Stimulated activated CD4-positive, alpha-beta T cell treated with anti-CD3 and anti-CD28 coated beads, Interleukin-4, amount 100 ng/mL, for 4 hours (primary cell): ENCODE data around the gene SLC5A10.
"Not testable (repeated sequence)": the region's sequence is repeated elsewhere in the genome, so short reads cannot be mapped to it uniquely, and the experiment has no call there.

Experiments
- DNase-seq, 2 experiments: peaks; one replicate each; pipeline ENCODE4 v3.0.0-alpha.2; 2020

Gene SLC5A10

DNA sequence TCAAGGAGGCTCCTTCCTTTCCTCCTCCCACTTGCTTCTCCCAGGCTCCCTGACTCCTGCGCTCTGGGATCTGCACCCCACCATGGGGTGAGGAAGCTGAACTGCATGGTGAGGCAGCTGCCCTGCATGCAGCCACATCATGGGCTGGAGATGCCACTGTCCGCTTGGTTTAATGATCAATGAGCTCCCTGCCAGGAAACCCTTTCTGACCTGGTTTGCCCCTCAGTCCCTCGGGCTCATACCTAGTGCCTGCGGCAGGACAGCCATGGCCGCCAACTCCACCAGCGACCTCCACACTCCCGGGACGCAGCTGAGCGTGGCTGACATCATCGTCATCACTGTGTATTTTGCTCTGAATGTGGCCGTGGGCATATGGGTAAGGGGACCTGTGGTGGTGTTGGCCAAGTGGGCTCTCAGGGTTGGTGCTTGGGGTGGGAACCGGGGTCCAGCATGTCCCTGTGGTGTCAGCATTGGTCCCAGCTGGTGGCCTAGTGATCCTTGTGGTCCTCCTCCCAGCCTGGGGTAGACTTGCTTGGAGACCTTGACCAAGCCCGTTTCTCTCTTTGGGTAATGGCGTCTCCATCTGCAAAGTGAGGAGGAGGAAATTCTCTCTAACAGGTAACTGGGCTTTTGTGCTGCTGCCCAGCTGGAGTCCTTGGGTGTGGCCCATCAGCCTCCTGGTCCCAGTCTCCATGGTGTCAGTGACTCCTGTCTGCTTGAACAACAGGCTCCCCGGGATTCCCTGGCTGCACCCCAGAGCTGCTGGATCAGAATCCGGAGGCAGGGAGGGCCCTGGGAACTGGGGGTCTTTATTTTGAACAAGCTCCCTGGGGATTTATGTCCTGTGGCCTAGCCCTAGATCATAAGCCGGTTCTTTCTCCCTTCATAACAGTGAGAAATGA, at the start of gene SLC5A10:
Gene SLC5A10 (plus strand): TSS at position 225 of the 902 bp plus-strand sequence. CDS start 41 bp downstream, at position 266.
- no peak for DNase-seq

DNA sequence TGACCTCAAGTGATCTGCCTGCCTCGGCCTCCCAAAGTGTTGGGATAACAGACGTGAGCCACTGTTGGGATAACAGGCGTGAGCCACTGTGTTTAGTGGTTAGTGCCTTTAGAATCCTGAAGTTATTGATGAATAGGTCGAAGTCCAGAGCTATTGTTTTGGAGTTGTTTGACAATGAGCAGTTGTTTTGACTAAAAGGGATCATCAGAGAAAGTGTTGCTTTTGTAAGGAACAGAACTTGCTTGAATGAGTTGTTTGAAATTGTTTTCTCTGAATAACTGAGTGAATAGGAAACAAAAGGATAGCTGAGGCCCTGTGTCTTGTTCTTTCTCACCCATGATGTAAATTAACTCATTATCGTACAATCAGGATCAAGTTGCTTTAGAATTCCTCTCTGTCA, 47.5 kb upstream of the SLC5A10 start:
- DNase-seq: no peak

DNA sequence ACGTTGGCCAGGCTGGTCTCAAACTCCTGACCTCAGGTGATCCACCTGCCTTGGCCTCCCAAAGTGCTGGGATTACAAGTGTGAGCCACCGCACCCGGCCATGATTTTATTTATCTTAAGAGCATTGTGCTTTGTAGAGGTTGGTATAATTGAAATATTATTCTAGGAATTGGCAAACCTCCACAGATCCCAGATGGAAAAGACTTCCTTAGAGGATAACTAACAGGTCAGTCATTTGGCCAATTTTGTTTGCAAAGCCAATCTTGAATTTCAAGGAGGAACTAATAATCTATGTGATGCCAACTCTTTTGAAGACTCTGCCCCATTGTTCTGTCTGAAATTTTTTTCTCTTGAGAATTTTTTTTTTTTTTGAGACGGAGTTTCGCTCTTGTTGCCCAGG, 46.7 kb upstream of the SLC5A10 start:
- no peak for DNase-seq

DNA sequence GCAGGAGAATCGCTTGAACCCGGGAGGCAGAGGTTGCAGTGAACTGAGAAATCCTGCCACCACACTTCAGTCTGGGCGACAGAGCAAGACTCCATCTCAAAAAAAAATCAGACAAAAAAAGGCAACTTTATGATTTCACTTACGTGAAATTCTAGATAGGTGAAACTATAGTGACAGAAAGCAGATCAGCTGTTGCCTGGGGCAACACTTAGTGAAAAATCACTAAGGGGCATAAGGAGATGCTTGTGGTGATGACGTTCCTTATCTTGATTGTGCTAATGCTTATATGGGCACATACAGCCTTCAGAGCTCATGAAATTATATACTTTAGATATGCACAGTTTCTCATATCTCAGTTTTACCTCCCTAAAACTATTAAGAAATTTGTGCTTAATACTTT, 41.6 kb upstream of the SLC5A10 start:
- no peak for DNase-seq

DNA sequence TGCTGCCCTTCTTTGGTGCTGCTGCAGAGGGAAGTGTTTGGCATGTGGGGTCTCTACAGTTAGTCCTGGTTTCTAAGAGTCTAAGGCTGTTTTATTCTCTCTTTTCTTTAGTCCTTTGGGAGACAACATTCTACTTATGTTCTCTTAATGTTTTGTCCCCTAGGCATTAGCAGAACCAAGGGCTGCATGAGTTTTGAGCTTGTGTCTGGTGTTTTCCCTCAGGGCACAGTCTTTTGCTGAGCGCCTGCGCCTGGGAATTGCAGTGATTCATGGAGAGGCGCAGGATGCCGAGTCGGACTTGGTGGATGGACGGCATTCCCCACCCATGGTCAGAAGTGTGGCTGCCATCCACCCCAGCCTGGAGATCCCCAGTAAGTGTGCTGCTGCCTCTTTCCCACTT, 41.1 kb upstream of the SLC5A10 start:
- DNase-seq: no peak

DNA sequence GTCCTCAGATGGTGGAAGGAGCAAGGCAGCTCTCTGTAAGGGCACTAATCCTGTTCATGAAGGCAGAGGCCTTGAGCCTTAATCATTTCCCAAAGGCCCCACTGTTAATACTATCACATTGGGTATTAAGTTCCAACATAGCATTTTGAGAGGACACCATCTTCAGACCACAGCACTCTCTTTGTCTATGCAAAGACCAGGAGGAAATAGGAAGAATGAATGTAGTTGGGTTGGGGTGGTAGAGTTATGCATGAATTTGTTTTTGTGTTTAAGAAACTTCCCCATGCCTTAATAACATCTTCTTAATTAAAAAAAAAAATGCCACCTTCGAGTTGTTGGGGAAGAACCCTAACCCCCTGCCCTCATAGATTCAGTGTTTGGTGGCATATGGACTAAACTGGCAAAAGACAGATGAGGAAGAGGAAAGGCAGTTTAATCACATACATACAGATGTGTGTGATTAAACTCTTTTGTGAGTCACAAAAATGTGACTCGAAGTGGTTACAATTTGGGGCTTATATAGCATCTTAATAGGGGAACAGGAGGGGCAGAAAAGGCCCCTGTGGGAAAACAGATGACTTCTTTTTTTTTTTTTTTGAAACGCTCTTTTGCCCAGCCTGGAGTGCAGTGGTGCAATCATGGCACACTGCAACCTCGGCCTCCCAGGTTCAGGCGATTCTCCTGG, 35.0 kb upstream of the SLC5A10 start:
- DNase-seq: no peak

DNA sequence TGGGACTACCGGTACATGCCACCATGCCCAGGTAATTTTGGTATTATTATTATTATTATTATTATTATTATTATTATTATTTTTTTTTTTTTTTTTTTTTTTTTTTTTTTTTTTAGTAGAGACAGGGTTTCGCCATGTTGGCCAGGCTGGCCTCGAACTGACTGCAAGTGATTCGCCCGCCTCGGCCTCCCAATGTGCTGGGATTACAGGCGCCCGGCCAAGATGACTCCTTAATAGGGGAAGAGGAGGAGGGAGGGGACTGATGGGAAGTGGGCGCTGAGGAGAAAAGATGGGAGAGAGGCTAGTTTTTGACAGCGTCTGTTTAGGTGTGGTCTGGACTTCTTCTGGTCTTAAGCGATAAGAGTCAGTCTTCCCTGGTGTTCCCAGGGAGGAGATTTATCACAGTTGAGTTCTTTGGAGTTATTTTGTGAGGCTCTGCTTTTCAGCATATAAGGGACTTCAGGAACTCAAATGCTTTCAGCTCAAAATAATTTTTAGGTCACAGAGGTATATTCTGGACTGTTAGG, 34.4 kb upstream of the SLC5A10 start:
- DNase-seq: no peak

DNA sequence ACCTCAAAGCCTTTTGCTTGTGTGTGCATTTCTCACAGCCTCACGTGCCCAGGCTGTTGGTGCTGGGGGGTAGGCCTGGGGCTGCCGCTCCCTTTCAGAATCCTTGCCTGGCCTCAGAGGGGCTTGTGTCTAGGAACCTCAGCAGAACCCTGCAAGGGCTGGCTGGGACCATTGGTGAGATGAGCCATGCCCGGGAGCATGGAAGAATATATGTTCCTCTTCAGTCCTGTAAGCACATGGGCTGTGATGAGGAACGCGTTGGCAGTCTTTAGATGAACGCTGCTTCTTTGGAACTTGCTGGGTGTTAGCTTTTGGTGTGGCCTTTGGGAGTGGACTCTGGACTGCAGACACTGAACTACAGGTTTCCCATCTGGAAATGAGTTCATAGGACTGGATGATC, 32.0 kb upstream of the SLC5A10 start:
- no peak for DNase-seq

DNA sequence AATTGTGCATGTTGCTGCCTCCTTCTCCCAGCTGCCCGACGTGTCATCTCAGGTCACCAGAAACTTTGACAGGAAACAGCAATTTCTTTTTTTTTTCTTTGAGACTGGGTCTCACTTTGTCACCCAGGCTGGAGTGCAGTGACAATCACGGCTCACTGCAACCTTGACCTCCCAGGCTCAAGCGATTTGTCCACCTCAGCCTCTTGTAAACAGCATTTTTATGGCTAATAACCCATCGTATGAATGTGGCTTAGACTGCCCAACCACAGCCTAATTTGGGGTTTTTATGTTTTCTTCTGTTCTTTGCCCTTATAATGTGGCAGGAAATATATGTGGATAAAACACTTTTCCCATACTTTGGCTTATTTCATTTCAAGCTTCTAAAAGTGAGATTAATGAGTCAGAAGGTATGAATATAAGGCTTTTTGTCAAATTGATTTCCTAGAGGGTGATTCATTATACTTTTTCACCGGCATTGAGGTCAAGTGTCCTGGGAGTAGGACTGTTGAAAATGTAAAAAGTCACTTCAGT, 31.0 kb upstream of the SLC5A10 start:
- no peak for DNase-seq

DNA sequence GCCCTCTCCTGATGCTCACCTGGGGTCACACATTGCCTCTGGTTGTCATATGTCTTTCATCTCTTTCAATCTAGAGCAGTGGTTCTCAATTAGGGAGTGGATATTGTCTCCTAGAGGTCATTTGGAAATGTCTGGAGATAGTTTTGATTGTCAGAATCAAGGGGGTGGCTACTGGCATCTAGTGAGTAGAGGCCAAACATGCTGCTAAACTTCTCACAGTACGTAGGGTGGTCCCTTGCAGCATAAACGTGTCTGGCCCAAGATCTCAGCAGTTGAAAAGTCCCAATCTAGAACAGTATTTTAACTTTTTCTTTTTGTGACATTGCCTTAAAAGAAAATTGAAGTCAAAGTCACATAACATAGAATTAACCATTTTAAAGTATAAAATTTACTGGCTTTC, 30.5 kb upstream of the SLC5A10 start:
- no peak for DNase-seq

DNA sequence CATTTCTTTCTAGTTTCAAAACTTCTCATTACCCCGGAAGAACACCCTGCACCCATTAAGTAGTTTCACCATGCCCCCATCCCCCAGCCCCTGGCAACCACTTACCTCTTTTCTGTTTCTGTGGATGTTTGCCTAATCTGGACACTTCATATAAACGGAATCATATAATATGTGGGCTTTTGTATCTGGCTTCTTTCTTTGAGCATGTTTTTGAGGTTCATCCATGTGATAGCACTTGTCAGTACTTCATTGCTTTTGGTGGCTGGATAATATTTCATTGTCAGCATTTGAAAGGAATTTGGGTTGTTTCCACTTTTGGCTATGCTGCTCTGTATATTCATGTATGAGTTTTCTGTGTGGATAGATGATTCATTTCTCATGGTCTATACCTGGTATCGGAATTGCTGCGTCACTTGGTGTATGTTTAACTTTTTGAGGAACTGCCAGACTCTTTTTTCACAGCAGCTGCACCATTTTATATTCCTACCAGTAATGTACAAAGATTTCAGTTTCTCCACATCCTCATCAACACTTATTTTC, 30.0 kb upstream of the SLC5A10 start:
- DNase-seq: no peak

DNA sequence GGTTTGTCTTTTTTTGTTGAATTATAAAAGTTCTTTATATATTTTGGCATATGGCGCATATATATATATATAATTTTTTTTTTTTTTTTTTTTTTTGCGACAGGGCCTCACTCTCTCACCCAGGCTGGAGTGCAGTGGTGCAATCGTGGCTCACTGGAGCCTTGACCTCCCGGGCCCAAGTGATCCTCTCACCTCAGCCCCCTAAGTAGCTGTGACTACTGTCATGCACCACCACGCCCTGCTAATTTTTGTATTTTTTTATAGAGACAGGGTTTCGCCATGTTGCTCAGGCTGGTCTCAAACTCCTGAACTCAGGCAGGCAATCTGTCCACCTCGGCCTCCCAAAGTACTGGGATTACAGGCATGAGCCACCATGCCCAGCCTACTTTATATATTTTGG, 29.4 kb upstream of the SLC5A10 start:
- DNase-seq: not testable (repeated sequence)

DNA sequence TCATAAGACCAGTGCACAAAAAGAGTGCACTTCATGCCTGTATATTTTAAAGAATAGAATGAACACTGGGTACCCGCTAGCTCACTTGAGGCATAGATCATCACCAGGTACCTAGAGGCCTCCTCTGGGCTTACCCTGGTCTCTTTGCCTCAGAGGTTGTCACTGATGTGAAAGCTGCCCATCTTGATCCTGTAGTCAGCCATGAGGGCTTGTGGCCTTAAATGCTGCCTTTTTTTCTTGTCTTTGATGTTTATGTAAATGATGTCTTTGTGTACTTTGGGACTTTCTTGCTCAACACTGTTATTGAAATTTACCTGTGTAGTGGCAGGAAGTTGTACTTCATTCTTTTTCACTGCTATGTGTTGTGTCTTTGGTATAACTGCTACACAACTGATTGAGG, 26.8 kb upstream of the SLC5A10 start:
- DNase-seq: no peak

DNA sequence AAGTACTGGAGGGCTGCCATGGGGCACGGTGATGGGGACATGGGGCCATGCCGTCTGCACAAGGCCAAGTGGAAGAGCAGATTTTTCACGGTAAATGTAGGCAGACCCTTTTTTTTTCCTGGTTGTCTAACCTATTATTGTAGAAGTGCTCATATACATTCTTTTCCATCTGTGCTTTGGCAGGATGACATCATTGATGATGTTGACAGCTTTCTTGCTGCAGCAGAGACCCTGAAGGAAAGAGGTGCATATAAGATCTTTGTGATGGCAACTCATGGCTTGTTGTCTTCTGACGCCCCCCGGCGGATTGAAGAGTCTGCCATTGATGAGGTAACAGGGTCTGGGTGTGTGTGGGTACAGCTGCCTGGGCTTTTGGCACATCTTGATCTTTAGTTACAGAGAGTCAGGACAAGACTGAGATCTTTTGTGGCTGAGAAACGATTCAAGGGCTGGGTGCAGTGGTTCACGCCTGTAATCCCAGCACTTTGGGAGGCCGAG, 23.3 kb upstream of the SLC5A10 start:
- no peak for DNase-seq

DNA sequence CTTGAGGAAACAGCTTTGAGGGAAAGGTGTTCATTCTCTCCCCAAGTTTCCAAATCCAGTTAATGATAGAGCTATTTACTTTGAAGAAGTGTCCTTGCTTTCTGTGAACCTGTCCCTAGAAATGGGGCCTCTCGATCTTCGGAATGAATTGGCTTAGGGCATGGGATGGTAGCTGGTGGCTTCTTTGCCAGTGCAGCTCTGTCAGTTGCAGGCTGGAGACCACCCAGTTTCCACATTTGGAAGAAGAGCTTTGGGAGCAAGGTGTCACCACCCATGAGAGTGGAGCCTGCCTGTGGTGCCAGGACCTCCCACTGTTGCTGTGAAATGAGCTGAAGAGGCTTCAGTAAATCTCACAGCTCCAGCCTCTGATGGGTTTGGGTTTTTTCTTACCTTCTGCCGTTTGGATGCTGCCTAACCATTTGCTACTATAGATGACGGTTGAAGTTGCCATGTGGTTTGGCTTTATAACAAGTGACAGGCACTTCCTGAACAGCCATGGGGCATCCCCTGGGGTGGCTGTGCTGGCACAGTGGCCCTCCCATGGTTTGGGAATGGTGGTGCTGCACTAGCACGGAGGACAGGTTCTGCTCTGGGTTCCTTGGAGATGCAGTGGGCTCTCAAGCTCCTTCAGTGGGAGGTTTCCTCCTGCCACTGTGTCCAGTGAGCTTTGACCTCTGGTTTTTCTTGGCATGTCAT, 19.5 kb upstream of the SLC5A10 start:
- DNase-seq: no peak

DNA sequence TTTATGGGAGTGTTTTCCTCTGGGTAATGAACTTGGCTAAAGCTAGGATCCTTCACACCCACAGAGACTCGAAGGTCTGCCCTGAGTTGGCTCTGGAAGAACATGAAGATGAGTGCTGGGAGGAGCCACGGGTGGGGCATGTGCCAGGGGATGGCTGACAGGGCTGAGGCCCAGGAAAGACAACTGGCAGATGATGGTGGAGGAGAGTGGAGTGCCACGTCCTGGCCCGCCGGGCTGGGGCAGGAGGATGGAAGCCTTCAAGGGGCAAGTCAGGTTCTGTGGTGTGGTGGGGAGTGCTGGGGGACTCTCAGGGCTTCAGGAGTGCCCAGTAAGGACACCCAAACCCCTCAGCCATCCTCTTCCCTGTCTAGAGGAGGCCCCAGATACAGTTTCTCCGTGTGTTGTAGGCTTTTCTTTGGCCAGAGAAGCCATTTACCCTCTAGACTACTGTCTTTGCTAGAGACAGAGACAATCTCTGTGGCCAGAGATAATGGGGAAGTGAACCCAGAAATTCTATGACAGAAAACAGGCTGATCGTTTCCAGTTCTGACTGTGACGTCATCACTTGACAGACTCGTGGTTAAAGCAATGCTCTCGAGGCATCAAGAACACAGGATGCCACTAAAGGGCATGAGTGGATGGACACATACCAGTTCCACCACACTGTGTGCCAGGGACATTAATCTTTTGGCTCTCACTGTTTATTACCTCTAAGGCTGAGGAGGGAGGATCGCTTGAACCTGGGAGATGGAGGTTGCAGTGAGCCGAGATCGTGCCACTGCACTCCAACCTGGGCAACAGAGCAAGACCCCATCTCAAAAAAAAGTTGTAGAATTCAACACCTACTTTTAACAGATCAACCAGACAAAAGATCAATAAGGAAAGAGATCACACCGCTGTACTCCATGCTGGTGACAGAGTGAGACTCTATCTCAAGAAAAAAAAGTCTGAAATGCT, 18.6 kb upstream of the SLC5A10 start:
- no peak for DNase-seq

DNA sequence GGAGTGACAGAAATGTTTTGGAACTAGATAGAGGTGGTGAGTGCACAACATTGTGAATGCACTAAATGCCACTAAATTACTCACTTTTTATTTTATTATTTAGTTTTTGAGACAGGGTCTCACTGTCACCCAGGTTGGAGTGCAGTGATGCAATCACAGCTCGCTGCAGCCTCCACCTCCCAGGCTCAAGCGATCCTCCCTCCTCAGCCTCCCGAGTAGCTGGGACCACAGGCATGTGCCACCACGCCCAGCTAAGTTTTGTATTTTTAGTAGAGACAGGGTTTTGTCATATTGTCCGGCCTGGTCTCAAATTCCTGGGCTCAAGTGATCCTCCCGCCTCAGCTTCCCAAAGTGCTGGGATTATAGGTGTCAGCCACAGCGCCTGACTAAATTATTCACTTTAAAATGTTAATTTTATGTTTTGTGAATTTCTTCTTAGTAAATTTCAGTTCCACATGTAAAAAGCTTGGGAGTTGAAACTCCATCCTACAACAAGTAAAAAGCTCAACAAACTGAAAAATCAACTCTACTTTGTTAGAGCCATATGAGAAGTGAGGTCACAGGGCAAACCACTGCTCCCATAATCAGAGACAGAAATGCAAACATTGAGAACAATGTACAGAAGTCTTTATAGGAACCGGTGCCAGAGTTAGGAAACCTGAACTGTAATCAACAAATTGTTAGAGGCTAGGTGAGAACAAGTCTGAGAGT, 13.8 kb upstream of the SLC5A10 start:
- no peak for DNase-seq

DNA sequence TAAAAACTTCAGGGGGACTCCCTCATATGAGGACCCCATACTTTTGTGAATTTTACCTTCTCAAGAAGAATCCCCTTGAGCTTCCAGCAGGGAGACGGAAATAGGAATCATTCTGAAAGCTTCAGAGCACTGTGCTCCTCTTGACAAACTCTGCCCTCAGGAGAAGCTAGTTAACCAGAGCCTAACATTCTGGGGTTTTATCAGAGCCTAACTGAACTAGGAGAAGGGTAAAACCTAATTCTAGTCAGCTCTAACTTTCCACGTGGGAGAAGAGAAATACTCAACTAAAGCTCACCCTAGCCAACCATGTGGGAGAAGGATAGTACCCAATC, 13.3 kb upstream of the SLC5A10 start:
- DNase-seq: no peak

DNA sequence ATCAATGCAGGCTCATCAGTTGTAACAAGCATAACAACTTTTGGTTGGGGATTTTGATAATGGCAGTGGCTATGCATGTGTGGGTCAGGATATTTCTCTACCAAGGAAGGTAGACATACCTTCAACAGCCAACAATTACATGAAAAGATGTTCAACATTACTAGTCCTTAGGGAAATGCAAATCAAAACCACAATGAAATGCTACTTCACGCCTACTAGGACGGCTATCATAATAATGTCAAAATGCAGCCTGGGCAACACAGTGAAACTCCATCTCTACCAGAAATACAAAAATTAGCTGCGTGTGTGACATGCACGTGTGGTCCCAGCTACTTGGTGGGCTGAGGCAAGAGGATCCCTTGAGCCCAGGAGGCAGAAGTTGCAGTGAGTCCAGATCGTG, 7.3 kb upstream of the SLC5A10 start:
- no peak for DNase-seq

DNA sequence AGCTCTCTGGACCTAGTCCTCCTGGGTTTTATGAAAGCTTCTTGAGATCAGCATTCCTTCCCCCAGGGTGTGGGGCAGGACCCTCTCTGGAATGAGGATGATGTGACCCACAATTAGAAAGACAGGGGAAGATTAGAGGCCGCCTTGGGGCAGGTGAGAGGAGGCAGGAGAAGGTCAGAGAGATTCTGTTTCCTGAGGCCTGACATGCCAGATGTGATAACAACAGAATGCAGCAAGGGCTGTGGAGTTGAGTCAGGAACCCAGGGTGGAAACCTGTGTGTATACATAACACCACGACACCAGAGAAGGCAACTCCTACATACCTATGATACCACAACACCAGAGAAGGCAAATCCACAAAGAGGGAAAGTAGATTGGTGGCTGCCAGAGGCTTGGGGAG, 5.4 kb upstream of the SLC5A10 start:
- DNase-seq: no peak

DNA sequence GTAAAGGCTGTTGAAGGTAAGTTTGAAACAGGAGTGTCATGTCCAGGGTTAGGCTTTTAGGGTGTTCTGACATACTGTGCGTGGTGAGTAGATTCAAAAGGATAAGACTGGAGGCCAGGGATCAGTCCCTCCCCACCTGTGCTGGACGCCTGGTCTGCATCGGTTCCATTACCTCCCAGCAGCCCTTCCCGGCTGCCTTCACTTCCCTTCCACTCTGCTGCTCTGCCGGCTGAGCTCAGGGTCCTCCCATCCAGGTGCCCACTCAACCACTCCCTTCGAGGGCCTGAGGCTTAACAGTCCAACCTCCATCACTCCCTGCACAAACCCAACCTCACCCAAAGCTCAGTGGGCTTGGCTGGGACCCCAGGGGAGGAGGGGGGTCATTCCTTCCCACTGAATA, 4.1 kb upstream of the SLC5A10 start:
- no peak for DNase-seq
